Measurements from ENCODE around the gene PXK. TPM values are rescaled to one million over a fixed set of nuclear protein-coding genes. Genes with fewer than 3 reads are reported as not detected.
A peak's percentile ranks its signal among the peaks of the same experiment; 100 is the strongest.

PXK gene
- total and polyA plus RNA-seq, 10 of the 15 experiments (the other 5 are each of a cell fraction or from before 2014, with no cell fraction given): 8.4 to 38.0 (median 27.6) TPM

DNA sequence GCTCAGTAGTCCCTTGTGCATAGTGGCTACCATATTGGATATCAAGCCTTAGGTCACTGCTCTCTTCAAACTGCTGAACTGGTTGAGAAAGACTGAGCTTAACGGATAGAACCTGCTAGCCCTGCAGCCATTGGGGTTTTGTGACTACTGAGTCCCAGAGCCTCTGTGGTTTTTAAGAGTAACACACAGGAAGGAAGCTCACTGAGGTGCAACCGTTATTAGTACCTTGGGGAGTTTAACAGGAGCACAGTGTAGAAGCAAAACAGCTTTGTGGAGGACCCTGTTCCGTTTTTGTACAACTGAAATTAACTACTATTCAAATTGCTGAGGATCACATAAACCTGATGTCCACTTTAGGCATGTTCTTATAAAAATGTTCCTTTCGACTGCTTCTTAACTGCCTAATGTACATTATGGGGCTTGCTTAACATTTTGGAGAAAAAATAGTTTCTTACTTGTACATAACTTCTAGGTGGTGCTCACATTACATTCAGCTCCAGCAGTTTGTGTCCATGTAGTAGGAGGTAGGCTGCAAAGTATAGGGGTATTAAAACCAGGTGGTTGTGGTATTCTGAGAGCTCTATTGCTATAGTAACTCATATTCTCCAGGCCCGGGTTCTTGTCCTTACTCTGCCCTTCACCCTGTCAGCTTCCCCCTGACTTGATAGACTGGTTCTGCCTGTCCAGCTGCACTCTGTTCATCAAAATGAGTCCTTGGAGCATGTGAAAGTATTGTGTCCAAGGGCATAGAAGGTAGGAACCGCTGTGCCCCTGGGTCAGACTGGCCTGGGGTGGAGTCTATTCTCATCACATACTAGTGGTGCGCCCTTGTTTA, 17.3 kb downstream of the PXK start (continued):
- TF ChIP-seq, protein P1, sequence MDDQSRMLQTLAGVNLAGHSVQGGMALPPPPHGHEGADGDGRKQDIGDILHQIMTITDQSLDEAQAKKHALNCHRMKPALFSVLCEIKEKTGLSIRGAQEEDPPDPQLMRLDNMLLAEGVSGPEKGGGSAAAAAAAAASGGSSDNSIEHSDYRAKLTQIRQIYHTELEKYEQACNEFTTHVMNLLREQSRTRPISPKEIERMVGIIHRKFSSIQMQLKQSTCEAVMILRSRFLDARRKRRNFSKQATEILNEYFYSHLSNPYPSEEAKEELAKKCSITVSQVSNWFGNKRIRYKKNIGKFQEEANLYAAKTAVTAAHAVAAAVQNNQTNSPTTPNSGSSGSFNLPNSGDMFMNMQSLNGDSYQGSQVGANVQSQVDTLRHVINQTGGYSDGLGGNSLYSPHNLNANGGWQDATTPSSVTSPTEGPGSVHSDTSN (IDR thresholded peaks at IDR 0.05; ENCODE audit: insufficient replicate concordance, low read depth, low read length): no peak
- TF ChIP-seq, protein P2, sequence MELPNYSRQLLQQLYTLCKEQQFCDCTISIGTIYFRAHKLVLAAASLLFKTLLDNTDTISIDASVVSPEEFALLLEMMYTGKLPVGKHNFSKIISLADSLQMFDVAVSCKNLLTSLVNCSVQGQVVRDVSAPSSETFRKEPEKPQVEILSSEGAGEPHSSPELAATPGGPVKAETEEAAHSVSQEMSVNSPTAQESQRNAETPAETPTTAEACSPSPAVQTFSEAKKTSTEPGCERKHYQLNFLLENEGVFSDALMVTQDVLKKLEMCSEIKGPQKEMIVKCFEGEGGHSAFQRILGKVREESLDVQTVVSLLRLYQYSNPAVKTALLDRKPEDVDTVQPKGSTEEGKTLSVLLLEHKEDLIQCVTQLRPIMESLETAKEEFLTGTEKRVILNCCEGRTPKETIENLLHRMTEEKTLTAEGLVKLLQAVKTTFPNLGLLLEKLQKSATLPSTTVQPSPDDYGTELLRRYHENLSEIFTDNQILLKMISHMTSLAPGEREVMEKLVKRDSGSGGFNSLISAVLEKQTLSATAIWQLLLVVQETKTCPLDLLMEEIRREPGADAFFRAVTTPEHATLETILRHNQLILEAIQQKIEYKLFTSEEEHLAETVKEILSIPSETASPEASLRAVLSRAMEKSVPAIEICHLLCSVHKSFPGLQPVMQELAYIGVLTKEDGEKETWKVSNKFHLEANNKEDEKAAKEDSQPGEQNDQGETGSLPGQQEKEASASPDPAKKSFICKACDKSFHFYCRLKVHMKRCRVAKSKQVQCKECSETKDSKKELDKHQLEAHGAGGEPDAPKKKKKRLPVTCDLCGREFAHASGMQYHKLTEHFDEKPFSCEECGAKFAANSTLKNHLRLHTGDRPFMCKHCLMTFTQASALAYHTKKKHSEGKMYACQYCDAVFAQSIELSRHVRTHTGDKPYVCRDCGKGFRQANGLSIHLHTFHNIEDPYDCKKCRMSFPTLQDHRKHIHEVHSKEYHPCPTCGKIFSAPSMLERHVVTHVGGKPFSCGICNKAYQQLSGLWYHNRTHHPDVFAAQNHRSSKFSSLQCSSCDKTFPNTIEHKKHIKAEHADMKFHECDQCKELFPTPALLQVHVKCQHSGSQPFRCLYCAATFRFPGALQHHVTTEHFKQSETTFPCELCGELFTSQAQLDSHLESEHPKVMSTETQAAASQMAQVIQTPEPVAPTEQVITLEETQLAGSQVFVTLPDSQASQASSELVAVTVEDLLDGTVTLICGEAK (IDR thresholded peaks at IDR 0.05; ENCODE audit: borderline replicate concordance): peak; percentile 67; the same call in 1 of the 2 replicates
- TF ChIP-seq, protein P3, sequence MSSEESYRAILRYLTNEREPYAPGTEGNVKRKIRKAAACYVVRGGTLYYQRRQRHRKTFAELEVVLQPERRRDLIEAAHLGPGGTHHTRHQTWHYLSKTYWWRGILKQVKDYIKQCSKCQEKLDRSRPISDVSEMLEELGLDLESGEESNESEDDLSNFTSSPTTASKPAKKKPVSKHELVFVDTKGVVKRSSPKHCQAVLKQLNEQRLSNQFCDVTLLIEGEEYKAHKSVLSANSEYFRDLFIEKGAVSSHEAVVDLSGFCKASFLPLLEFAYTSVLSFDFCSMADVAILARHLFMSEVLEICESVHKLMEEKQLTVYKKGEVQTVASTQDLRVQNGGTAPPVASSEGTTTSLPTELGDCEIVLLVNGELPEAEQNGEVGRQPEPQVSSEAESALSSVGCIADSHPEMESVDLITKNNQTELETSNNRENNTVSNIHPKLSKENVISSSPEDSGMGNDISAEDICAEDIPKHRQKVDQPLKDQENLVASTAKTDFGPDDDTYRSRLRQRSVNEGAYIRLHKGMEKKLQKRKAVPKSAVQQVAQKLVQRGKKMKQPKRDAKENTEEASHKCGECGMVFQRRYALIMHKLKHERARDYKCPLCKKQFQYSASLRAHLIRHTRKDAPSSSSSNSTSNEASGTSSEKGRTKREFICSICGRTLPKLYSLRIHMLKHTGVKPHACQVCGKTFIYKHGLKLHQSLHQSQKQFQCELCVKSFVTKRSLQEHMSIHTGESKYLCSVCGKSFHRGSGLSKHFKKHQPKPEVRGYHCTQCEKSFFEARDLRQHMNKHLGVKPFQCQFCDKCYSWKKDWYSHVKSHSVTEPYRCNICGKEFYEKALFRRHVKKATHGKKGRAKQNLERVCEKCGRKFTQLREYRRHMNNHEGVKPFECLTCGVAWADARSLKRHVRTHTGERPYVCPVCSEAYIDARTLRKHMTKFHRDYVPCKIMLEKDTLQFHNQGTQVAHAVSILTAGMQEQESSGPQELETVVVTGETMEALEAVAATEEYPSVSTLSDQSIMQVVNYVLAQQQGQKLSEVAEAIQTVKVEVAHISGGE (CRISPR knock-in tag; IDR thresholded peaks at IDR 0.05): peak; percentile 69
- TF ChIP-seq IKZF2 (IDR thresholded peaks at IDR 0.05) (0 out of 4 replicates have a peak, but pooled peaks of 1 of the 2 experiments have one; percentile 21), IKZF1 (conservative IDR thresholded peaks at IDR 0.05) (no peak; the same call in 1 of the 2 replicates), SPI1 (IDR thresholded peaks at IDR 0.05; ENCODE audit: borderline replicate concordance, insufficient read depth, low read depth, low read length) (peak; percentile 62), TCF12 (IDR thresholded peaks at IDR 0.05; ENCODE audit: low read depth, low read length) (no peak), NFYB (IDR thresholded peaks at IDR 0.05; ENCODE audit: insufficient read depth, low read depth, low read length) (no peak), SP1 (IDR thresholded peaks at IDR 0.05; ENCODE audit: low read depth, low read length) (no peak), NFYA (IDR thresholded peaks at IDR 0.05; ENCODE audit: borderline replicate concordance, low read depth, low read length) (no peak), JUNB (IDR thresholded peaks at IDR 0.05) (peak; percentile 26; the same call in 1 of the 2 replicates), PAX8 (IDR thresholded peaks at IDR 0.05) (no peak), NR2C2 (IDR thresholded peaks at IDR 0.05; ENCODE audit: borderline replicate concordance, control insufficient read depth, insufficient read length, low read depth) (no peak), MTA2 (IDR thresholded peaks at IDR 0.05; ENCODE audit: low read depth) (no peak)
- TF ChIP-seq, protein P4, sequence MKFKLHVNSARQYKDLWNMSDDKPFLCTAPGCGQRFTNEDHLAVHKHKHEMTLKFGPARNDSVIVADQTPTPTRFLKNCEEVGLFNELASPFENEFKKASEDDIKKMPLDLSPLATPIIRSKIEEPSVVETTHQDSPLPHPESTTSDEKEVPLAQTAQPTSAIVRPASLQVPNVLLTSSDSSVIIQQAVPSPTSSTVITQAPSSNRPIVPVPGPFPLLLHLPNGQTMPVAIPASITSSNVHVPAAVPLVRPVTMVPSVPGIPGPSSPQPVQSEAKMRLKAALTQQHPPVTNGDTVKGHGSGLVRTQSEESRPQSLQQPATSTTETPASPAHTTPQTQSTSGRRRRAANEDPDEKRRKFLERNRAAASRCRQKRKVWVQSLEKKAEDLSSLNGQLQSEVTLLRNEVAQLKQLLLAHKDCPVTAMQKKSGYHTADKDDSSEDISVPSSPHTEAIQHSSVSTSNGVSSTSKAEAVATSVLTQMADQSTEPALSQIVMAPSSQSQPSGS (IDR thresholded peaks at IDR 0.05; ENCODE audit: low read length): peak; percentile 75; the same call in 1 of the 2 replicates
- TF ChIP-seq, protein P5, sequence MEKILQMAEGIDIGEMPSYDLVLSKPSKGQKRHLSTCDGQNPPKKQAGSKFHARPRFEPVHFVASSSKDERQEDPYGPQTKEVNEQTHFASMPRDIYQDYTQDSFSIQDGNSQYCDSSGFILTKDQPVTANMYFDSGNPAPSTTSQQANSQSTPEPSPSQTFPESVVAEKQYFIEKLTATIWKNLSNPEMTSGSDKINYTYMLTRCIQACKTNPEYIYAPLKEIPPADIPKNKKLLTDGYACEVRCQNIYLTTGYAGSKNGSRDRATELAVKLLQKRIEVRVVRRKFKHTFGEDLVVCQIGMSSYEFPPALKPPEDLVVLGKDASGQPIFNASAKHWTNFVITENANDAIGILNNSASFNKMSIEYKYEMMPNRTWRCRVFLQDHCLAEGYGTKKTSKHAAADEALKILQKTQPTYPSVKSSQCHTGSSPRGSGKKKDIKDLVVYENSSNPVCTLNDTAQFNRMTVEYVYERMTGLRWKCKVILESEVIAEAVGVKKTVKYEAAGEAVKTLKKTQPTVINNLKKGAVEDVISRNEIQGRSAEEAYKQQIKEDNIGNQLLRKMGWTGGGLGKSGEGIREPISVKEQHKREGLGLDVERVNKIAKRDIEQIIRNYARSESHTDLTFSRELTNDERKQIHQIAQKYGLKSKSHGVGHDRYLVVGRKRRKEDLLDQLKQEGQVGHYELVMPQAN (conservative IDR thresholded peaks at IDR 0.05): no peak
